GM23338 (cell line): ENCODE data around the gene CDK5RAP2.

Source experiments
- CREB1 ChIP-seq: fragments of 250-450 bp; sonication (Bioruptor Pico); IDR thresholded peaks from 2 replicates; pipeline ENCODE4 v1.5.0; 2020; ENCODE audit warnings: low read depth, mild to moderate bottlenecking, moderate library complexity
- EZH2 ChIP-seq: fragments of 200-600 bp; sonication (generic); IDR thresholded peaks from one replicate; pipeline ENCODE4 v1.8.0; 2017; ENCODE audit warnings: antibody characterized with exemption, mild to moderate bottlenecking, low read depth; ENCODE audit not compliant: unreplicated experiment
- EZH2phosphoT487 ChIP-seq: fragments of 200-600 bp; sonication (generic); IDR thresholded peaks from one replicate; pipeline ENCODE4 v1.8.1; 2018; ENCODE audit warnings: antibody characterized with exemption; ENCODE audit not compliant: unreplicated experiment
- JUNB ChIP-seq: IDR thresholded peaks from one replicate; pipeline ENCODE4 v1.6.1; 2016; ENCODE audit warnings: antibody characterized with exemption; ENCODE audit not compliant: unreplicated experiment
- POLR2AphosphoS5 ChIP-seq: IDR thresholded peaks from 2 replicates; pipeline ENCODE4 v1.6.1; 2016; ENCODE audit warnings: antibody characterized with exemption, low read depth
- REST ChIP-seq: IDR thresholded peaks from one replicate; pipeline ENCODE4 v1.6.1; 2018; ENCODE audit warnings: antibody characterized with exemption; ENCODE audit not compliant: unreplicated experiment
- ZNF114 ChIP-seq: fragments of 250-450 bp; sonication (Bioruptor Pico); IDR thresholded peaks from 2 replicates; pipeline ENCODE4 v1.5.0; 2020; ENCODE audit warnings: mild to moderate bottlenecking, moderate library complexity
- ZNF462 ChIP-seq: fragments of 250-450 bp; sonication (Bioruptor Pico); IDR thresholded peaks from 2 replicates; pipeline ENCODE4 v1.5.0; 2020; ENCODE audit warnings: mild to moderate bottlenecking, moderate library complexity
- TF ChIP-seq, protein P1 (sequence below), 2 experiments: fragments of 200-600 bp in 1 of 2; sonication (generic) in 1 of 2; conservative IDR thresholded peaks; 2 replicates each; pipeline versions ENCODE4 v1.5.1 to v1.6.1; 2016 to 2017; ENCODE audit warnings: antibody characterized with exemption in 2 of 2, low read depth in 2 of 2, mild to moderate bottlenecking in 2 of 2, moderate library complexity in 1 of 2
- TF ChIP-seq, protein P2 (sequence below): IDR thresholded peaks from 2 replicates; pipeline ENCODE4 v1.6.1; 2016; ENCODE audit warnings: antibody characterized with exemption

GRCh38 chr9:120541921-120542320 is 38.0 kb downstream of the CDK5RAP2 start:
- TF ChIP-seq CREB1 (CRISPR knock-in tag) (no peak), EZH2 (no peak), JUNB (no peak), REST (no peak), POLR2AphosphoS5 (no peak), ZNF114 (CRISPR knock-in tag) (no peak), EZH2phosphoT487 (no peak), ZNF462 (no peak)
- TF ChIP-seq, protein P1, sequence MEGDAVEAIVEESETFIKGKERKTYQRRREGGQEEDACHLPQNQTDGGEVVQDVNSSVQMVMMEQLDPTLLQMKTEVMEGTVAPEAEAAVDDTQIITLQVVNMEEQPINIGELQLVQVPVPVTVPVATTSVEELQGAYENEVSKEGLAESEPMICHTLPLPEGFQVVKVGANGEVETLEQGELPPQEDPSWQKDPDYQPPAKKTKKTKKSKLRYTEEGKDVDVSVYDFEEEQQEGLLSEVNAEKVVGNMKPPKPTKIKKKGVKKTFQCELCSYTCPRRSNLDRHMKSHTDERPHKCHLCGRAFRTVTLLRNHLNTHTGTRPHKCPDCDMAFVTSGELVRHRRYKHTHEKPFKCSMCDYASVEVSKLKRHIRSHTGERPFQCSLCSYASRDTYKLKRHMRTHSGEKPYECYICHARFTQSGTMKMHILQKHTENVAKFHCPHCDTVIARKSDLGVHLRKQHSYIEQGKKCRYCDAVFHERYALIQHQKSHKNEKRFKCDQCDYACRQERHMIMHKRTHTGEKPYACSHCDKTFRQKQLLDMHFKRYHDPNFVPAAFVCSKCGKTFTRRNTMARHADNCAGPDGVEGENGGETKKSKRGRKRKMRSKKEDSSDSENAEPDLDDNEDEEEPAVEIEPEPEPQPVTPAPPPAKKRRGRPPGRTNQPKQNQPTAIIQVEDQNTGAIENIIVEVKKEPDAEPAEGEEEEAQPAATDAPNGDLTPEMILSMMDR (conservative IDR thresholded peaks at IDR 0.05; ENCODE audit: low read depth in 2 of 2) = no peak
- TF ChIP-seq, protein P2, sequence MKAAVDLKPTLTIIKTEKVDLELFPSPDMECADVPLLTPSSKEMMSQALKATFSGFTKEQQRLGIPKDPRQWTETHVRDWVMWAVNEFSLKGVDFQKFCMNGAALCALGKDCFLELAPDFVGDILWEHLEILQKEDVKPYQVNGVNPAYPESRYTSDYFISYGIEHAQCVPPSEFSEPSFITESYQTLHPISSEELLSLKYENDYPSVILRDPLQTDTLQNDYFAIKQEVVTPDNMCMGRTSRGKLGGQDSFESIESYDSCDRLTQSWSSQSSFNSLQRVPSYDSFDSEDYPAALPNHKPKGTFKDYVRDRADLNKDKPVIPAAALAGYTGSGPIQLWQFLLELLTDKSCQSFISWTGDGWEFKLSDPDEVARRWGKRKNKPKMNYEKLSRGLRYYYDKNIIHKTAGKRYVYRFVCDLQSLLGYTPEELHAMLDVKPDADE = no peak
